Kidney epithelial cell (primary cell): Measurements from ENCODE around the gene LSM14A. TPM values are rescaled to one million over a fixed set of nuclear protein-coding genes. Genes with fewer than 3 reads are reported as not detected.
A peak's percentile ranks its signal among the peaks of the same experiment; 100 is the strongest.

Source experiments
- DNase-seq: peaks from one replicate; pipeline ENCODE4 v3.0.0-alpha.2; 2010; ENCODE audit warnings: low read depth
- H3K27me3 ChIP-seq: 2 replicates; pipeline ENCODE4 v1.6.0; 2011; ENCODE audit warnings: low read length; ENCODE audit not compliant: control insufficient read depth, insufficient read depth
- H3K36me3 ChIP-seq: 2 replicates; pipeline ENCODE4 v1.5.1; 2011; ENCODE audit warnings: low read length; ENCODE audit not compliant: control insufficient read depth, insufficient read depth
- H3K4me3 ChIP-seq: 2 replicates; pipeline ENCODE4 v1.5.1; 2011; ENCODE audit warnings: low read depth, mild to moderate bottlenecking, control low read depth, low read length
- total RNA-seq: library from RNA; depleted of rRNA; stranded (reverse); fragments of >200 nt; gene quantifications from 2 replicates; pipeline ENCODE4 v1.2.3, GENCODE V29; 2015
- TF ChIP-seq, protein P1 (sequence below): IDR thresholded peaks from 2 replicates; pipeline ENCODE4 v1.5.1; 2011; ENCODE audit warnings: mild to moderate bottlenecking, moderate library complexity, low read length, control low read depth, inconsistent platforms; ENCODE audit not compliant: insufficient read depth, poor library complexity, severe bottlenecking

LSM14A gene
- total RNA-seq, 1 donor from 2014 or later = 105 TPM

DNA sequence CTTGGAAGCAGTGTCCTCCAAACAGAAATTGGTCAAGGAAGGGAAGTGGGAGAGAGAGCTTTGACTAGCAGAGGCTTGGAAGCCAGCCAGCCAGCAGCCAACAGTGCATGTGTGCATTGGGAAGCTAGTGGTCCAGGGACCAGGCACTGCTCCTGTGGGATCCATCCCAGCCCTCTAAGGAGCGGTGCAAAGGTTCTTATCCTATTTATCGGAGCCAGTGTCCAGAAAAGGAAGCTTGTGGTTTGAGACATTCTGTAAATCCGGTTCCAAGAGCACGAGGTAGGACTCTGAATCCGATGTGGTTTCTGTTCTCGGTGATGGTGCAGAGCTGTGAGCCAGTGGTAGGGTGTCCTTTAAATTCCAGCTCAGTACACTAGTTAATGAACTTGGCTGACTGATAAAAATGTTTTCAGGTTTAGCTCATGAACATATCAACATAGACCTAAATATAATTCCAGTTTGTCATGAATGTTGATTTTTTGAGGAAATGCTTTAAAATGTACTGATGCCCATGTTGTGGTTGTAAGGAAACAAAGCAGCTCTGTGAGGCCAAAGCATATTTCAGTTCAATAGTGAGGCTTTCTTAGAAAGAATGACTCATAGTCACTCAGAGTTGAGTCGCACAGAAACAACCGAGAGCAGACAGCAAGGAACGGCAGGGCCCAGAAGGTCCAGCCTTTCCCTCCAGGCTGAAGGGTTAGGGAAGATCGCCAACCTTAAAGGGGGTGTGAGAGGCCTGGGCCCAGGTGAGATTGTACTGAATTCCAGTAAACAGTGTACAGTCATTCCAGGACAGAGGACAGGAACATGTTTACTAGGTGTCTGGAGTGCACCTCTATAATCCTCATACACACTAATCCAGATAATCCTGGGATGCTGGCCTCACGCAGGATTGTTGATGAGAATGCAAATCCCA, 60.5 kb downstream of the LSM14A start:
- H3K4me3 ChIP-seq = no peak overlapping the region
- H3K27me3 ChIP-seq = no peaks in the 10 kb centered on the region
- TF ChIP-seq, protein P1, sequence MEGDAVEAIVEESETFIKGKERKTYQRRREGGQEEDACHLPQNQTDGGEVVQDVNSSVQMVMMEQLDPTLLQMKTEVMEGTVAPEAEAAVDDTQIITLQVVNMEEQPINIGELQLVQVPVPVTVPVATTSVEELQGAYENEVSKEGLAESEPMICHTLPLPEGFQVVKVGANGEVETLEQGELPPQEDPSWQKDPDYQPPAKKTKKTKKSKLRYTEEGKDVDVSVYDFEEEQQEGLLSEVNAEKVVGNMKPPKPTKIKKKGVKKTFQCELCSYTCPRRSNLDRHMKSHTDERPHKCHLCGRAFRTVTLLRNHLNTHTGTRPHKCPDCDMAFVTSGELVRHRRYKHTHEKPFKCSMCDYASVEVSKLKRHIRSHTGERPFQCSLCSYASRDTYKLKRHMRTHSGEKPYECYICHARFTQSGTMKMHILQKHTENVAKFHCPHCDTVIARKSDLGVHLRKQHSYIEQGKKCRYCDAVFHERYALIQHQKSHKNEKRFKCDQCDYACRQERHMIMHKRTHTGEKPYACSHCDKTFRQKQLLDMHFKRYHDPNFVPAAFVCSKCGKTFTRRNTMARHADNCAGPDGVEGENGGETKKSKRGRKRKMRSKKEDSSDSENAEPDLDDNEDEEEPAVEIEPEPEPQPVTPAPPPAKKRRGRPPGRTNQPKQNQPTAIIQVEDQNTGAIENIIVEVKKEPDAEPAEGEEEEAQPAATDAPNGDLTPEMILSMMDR = no peak
- H3K36me3 ChIP-seq = no peaks in the 10 kb centered on the region
- peak; percentile 92 for DNase-seq

DNA sequence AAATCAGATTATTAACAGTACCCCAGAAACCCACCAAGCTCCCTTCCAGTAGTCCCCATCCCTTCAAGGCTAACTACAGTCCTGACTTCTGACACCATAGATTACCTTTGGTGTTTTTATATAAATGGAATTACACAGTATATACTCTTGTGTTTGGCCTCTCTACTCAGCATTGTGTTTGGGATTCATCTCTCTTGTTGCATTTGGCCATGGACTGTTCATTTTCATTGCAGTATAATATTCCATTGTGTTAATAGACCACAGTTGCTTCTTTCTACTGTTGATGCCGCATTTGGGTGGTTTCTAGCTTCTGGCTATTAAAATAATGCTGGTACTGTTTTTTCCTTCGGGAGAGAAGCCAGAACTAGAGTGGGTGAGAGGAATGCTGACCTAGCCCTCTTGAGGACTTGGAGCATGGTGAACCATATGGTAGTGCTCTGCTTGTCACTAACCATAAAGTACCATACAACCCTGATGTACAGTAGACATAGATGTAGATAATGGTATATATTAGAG, 63.2 kb downstream of the LSM14A start:
- H3K4me3 ChIP-seq = no peak overlapping the region
- H3K36me3 ChIP-seq = no peaks in the 10 kb centered on the region
- TF ChIP-seq, protein P1 = no peak
- no peaks in the 10 kb centered on the region for H3K27me3 ChIP-seq
- no peak for DNase-seq

DNA sequence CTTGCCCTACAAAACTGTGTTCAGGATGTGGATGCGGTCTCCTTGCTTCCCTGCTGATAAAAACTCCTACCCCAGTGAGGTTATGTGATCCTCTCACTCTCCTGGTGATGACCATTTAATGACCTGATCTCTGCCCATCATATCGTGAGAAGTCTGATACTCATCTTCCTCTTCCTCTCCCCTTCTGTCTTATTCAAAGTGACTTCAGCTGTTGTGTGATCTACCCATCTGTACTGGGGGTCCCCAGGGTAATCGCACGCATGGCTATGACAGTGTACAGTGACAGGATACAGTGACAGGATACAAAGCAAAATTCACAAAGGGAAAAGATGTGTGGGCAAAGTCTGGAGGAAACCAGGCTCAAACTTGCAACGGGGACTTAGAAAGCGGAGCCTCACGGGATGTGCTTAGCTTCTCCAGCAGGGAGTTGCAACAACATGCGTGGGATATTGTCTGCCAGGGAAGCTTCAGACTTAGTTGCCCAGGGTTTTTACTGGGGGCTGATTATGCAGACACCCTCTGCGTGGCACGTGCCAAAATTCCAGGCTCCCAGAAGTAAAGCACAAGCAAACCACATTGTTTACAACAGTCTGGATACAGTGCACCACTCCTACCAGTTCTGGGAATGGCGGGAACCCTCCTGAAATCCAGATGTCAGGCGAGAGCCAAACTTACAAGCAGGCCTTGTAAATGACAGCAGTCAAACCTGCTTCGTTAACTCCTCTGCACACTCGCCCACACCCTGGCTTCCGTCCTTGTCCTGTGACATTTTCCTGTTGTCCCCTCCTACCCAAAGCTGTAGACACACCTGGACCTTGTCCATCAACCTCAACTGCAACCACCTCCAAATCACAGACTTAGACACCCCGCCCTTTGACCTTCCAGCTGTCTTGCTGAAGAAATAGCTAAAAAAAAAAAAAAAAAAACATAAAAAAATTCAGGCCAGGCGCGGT, 64.0 kb downstream of the LSM14A start:
- TF ChIP-seq, protein P1 = no peak
- no peak for DNase-seq

DNA sequence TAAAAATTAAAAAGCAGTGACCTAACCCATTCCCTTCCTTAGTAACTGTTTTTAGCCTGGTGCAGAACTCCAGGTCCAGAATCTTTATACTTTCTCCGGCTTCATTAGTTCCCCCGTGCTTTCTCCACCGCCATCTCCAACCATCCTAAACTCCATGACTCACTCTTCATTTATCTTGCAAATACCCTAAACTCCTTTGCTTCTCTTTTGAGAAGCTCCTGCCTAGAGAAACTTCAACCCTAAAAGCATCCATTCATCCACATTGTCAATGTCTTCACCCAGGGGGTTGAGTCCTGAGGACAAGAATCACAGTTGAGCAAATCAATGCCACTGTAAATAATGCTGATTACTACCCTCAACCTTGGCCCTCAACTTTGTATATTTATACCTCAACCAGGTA, 65.0 kb downstream of the LSM14A start:
- DNase-seq = no peak
- H3K4me3 ChIP-seq = no peak overlapping the region
- TF ChIP-seq, protein P1 = no peak
- no peaks in the 10 kb centered on the region for H3K36me3 ChIP-seq
- H3K27me3 ChIP-seq = no peaks in the 10 kb centered on the region

More for the DNA sequence above, 64.0 kb downstream of the LSM14A start:
- no peak overlapping the region for H3K4me3 ChIP-seq
- H3K27me3 ChIP-seq = no peaks in the 10 kb centered on the region
- no peaks in the 10 kb centered on the region for H3K36me3 ChIP-seq

DNA sequence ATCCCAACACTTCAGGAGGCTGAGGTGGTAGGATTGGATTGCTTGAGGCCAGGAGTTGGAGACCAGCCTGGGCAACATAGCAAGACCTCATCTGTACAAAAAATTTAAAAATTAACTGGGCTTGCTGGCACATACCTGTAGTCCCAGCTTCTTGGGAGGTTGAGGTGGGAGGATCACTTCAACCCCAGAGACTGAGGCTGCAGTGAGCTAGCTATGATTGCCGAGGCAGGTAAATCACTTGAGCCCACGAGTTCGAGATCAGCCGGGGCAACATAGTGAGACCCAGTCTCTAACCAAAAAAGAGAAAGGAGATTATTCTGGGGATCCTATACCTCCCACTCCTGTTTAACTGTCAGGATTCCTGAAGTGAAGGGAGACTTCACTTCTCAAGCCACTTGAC, 65.6 kb downstream of the LSM14A start:
- TF ChIP-seq, protein P1 = no peak
- Histone ChIP-seq H3K4me3 (no peak overlapping the region), H3K27me3 (no peaks in the 10 kb centered on the region), H3K36me3 (no peaks in the 10 kb centered on the region)
- no peak for DNase-seq
